Right lobe of liver (tissue), 4 donors: Measurements from ENCODE around the gene FKBP7.

Source experiments
- CTCF ChIP-seq, 4 donors: fragments of 200-600 bp in 3 of 4; fragments of 450-650 bp in 1 of 4; IDR thresholded peaks; one replicate each; pipeline versions ENCODE4 v1.5.1 to v1.8.0; 2016 to 2022; ENCODE audit warnings: antibody characterized with exemption in 4 of 4, mild to moderate bottlenecking in 2 of 4
- POLR2A ChIP-seq: fragments of 450-650 bp; IDR thresholded peaks from one replicate; pipeline ENCODE4 v1.6.1; 2017; ENCODE audit warnings: antibody characterized with exemption, mild to moderate bottlenecking
- donor health status: DM: no; HTN: no; CAD: no.
- donor health status: DM: no; HTN: no; CAD: no.
- donor health status: DM: no; HTN: yes; CAD: no.

GRCh38 chr2:178417916-178418315, 60.5 kb downstream of the FKBP7 start:
- TF ChIP-seq POLR2A (no peak), CTCF (IDR thresholded peaks at IDR 0.05) (no peak)
